NCI-H2227 treated with DMSO at 0.1 percent for 48 hours (cell line): ENCODE measurements around the gene CD164L2.
"Not testable (repeated sequence)": the region's sequence is repeated elsewhere in the genome, so short reads cannot be mapped to it uniquely, and the experiment has no call there.

Experiments
- DNase-seq: peaks from one replicate; lab custom pipeline; 2025; lab: John Stamatoyannopoulos, UW

Gene CD164L2

DNA sequence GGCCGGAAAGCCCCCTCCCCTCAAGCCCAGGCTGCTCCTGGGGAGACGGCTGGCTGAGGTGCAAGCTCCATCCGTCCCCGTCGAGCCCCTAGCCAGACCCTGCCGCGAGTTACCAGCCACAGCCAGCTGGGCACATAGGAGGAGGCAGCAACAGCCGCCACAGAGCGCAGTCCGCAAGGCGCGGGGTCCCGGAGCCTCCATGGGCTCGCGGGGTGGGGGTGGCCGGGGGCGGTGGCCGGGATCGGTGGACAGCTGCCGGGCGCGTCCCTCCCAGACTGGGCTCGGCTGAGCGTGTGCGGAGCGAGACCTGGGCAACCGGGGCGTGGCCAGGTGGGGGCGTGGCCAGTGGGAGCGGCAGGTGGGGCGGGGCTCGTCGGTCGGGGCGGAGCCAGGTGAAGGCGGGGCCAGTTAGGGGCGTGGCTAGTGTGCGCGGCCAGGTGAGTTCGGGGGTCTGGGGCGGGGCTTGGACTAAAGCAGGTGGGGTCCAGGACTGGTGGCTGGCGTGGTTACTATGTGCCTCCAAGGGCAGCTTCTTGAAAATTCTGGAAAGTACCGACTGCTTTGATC is at the start of gene CD164L2:
TSS of gene CD164L2 (minus strand) at position 295 of the 567 bp plus-strand sequence. CDS start at position 201, 94 bp downstream.
- no peak for DNase-seq

DNA sequence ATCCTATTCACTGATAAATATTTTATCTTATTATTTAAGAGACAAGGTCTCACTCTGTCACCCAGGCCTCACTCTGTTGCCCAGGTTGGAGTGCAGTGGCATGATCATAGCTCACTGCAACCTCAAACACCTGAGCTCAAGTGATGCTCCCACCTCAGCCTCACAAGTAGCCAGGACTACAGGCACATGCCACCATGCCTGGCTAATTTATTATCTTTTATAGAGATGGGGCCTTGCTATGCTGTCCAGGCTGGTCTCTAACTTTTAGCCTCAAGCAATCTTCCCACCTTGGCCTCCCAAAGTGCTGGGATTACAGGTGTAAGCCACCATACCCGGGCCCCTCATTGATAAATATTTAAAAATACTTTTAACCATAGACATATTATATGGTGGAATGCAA is 49.6 kb upstream of the CD164L2 start:
- DNase-seq = not testable (repeated sequence)

DNA sequence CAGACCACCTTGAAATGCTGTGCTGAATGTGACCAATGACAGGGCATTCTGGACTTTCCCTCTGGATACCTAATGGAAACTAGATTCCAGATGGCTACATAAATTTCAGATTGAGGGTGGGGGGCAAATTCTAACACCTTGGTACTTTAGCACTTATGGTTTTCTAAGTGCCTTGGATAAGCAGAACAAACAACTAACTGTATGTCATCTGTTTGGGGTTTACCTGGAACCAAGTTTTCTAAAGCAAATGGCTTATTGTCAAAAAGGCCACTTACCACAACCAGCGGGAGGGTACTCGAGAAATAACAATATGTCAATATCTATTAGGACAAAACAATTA is 48.4 kb upstream of the CD164L2 start:
- DNase-seq = no peak

DNA sequence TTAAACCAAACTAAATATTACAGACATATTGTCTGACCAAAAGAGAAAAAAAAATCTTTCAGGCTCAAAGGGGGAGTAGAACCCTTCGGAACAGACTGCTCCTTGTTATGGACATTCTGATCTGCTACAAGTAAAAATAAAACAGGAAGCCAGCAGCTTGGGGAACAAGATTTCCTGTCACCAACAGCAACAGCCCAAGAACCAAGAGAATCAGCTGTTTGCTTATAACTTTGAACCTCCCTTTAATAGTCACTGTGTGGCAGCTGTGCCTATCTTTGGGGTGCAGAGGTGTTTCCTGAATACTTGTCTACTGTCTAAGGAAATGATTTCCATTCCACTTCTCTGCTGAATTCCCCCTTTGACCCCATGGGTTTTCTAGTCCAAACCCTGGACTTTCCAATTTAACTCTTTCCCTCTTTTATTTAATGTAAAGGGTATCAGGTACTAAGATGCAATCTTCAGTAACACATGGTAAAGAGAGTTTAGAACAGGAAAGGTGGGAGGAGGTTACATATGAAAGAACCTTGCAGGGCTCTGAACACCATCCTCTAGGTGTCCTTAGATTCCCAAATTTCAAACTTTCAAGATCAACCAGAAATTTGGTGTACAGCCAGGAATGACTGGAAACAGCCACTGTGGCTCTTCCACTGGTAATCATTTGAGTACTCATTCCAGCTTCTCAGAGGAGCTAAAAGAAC is 47.9 kb upstream of the CD164L2 start:
- no peak for DNase-seq

DNA sequence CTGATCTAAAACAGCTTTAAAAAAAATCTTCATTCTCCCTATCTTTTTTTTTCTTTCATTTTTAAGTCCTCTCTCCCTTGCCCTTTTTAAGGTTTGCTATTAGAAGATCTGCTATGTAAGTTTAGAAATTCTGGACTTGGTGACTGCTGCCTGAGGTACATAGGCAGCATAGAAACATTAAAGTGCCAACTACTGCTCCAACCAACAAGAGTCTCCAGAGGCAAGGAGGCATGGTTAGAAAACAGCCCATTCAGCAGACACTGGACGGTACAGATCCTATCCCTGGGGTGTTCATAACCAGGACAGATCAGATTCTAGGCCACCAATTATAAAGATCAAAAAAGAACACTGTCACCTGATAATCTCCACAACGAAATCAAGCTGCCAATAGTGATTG is 45.9 kb upstream of the CD164L2 start:
- DNase-seq = no peak

DNA sequence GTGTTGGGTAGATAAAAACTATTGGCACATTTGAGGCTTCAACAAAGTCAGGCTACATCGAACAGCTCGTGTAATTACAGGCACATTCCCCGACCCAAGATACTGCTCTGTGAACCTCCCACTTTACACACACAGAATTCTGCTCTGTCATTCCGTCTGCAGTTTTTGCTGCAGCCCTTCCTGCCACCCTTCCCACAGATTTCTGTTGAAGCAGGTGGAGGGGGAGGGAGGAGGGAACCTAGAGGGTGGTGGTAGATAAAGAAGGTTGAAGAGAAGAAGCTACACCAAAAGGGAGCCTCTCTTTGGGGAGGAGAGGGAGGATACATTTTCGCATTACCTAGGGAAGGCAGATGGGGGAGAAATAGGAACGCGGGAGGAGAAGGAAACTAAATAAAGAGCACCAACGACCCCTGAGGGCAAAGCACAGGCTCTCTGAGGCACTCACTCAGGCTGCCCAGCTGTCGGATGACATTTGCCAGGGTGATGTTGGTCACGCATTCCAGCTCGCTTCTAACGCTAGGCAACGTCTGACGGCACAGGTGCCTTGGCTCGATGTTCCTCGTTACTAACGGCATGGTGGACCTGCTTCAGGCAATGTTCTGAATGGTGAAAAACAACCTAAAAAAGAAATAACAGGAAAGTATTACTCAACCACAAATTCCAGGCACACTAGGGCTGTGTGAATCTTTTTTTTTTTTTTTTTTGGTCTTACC is 45.3 kb upstream of the CD164L2 start:
- peak; percentile 22 for DNase-seq

DNA sequence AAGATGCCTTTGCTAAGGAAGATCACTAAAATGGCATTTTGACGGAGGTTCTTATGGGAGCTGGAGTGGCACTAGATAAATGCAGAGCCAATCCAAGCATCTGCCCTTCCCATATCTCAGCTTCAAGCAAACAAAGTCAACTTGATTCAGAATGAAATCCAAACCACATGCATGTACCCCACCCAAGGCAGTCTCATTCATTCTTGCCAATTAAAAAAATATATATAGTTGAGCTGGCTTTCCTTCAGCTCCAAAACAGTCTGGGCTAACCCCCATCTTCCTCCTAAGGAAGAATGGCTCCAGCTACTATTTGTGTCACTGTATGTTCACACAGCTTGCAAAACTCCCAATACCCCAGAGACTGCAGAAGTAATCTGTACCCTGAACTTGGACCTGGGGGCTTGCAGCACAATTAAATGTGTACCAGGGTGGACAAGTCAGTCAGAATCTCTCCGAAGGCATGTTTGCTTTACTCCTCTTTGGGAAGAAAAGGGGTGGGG is 44.7 kb upstream of the CD164L2 start:
- no peak for DNase-seq

DNA sequence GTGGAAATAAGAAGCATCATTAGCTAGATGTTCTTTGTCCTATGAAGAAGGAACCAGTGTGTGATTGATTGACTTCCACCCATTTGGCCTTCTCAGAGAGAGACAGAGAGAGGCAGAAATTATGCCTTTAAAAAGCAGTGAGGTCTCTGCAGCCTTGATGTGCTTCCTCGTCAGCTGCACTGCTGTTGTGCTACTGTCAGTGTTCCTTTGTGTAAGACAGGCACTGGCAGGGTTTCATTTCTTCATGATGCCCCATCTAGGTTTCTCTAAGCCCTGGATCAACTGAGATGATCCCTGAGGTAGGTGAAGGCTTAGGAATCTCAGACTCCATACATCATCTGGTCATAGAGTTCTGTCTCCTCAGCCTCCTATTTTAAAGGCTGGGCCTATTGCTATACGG is 44.2 kb upstream of the CD164L2 start:
- no peak for DNase-seq

DNA sequence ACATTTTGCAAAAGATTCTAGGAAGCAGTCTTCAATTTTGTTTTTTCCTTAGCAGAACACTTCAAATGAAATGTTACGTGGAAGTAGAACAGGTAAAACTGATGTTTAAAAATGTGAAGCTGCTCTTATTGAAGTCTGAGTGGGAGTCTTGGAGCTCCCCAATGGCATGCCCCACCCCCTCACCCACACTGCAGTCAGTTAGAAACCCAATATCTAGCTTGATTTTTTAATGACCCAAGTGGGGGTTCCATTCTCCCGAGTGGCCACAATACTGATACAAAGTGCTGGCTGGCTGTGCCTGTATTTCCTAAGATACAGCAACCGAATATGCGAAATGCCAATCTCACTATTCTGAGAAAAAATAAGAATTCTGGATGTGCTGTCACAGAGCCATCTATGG is 40.6 kb upstream of the CD164L2 start:
- DNase-seq = no peak

DNA sequence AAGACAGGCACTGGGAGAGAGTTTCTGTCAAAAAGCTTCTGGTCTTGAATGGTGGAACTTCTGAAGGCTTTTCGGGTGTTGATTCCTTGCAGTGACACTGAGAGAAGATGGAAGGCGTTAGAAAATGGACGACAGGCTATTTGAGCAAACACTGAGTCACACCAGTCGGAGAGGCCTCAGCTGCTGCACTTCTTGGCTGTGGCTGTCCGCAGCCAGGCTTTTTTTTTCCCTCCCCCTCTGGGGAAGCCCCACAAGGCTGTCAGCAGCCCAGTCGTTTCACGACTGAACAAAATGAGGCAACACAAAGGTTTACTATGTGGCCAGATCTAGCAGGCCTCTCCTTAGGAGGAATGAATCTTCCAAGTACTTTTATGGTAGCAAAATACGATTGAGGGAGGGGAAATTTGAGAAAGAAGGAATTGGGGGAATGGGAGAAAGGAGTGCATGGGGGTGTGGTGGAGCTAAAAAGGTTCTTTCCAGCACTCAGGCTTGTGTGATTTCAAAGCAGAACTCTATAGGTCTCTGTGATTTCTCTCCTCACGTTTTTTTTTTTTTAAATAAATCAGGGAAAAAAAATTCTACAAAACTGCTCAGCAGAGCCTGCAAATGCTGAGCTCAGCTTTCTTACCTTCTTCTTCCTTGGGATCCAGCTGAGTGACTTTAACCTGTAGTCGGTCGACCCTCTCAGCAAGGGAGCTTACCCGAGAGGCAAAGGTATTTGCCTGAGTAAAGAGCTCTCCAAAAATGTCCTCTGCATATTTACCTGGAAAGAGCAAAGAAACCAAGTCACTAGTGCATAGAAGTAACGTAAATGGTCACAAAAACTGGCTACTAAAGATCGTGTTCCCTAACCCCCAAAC is 35.4 kb upstream of the CD164L2 start:
- DNase-seq = no peak

DNA sequence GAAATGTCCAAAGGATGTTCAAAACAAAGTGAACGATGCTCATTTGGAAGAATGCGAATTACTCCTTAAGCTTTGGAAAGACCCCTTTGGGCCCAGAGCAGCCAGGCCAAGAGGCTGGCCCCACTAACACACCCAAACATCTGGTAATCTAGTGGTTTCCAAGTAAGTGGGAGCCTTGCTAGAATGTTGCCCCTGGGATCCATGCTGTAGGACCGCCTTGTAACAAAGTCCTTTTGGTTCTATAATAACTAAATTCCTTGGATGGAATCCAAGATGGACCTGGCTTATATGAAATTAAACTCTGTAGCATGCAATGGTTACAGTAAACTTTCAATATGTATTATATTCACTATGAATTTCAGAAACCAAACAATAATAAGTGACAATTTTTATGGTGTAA is 34.6 kb upstream of the CD164L2 start:
- no peak for DNase-seq

DNA sequence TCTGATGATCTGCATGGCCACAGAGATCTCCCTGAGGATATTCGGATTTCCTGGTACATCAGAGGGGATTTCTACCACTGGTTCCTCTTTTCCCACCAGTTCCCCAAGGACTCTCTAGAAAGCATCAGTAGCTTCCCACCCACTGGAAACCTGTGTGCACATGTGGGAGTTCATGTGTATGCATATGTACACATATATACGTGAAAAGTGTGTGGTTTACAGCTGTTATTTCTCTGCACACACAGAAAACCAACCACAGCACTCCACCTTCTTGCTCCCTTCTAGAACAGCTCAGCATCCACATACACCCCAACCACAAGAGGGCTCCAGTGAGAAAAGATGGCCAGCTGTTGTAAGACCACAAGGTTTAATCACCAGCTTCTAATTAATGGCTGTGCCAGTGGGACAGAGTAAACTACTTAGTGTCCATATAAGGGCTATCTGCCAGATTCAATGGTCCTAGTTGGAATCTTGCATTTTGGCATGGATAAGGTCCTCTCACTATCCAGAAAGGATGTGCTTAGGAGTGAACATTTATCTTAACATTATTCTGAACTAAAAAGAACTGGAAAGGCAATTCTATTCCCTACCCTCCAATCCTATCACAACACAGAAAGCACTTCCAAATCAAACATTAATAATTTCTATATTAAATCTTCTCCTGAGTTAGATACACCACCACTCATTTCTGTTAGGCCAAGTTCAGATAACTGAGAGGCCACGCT is 33.4 kb upstream of the CD164L2 start:
- peak; percentile 49 for DNase-seq

DNA sequence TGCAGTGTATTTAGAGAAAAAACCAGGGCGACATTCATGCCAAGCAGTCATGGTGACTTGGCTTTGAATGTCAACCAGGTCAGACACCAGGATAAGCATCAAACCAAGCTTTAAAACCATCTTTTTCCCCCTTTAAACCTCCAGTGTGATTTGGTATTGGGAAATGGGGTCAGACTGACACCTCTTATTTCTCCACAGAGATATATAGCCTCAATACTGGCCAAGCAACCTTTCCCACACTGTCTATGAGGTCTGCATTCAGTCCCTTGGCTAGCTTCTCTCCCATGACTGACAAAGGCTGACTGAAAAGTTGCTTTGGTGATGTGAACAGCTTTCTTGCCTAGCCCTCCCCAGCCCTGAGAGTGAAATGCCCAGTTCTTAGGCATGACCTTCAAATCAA is 31.0 kb upstream of the CD164L2 start:
- DNase-seq = no peak

DNA sequence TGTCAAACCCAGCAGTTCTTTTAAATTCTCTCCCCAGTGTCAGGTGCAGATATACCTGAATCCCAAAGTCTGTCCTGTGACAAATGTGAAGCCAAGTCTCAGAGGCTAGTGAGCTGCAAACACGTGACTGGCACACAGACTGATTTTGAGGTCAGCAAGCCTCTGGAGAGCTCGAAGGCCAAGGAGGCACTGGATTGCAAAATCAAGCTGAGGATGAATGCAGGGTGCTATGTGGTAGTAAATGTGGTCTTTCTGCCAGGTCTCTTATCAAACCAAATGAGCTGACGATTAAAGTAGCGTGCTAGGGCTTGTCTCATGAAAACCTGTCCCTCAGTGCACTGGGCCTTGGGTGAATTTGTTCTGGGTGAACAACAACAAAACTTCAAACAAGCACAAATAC is 29.9 kb upstream of the CD164L2 start:
- DNase-seq = no peak

DNA sequence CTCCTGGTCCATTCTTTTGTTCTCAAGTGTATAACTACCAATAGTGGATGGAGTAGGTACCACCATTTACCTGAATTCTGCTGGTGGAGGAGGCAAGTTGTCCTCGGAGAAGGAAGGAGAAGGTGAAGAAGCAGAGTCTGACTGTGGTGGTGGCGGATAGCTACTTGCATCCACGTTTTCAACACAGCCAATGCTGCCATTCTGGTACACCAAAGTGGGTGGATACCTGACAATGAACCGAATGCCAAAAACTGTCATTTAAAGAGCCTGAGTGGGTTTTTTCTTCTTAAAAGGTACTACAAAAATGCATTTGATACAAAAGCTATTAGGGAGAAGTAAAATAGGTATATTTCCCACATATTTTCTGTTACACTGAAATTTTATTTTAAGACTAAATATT is 29.4 kb upstream of the CD164L2 start:
- no peak for DNase-seq

DNA sequence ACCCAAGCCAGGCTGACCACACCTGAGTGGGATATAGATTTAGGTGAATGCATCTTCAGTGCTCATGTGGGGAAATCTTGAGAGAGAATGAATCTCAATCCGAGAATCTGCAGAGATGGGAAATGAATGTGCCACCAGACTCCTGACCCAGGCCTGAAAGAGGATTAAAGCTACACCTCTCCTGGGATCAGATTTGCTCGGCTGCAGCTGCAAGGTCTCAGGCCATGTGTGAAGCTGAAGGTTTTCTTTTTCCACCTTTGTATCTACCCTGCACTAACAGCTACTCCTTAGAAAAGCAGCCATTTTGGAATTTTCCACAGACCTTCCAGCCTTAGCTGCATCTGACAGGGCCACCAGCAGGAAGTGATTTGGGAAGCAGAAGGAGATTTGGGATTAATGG is 27.6 kb upstream of the CD164L2 start:
- DNase-seq = no peak

DNA sequence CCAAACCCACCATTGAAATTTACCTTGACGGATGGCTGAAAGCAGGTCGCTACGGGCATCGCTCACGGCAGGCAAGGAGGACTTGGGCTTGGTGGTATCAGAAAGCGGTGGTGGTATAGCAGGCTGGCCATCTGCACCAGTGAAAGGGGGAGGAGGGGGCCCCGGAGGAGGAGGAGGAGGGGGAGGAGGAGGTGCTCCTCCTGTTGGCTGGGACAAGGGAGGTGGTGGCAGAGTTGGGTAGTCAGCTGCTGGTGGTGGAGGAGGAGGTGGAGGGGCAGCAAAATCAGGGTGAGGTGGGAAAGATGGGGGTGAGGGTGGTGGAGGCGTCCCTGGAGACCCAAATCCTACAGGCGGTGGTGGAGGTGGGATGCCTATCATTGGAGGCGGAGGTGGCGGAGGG is 26.5 kb upstream of the CD164L2 start:
- no peak for DNase-seq

DNA sequence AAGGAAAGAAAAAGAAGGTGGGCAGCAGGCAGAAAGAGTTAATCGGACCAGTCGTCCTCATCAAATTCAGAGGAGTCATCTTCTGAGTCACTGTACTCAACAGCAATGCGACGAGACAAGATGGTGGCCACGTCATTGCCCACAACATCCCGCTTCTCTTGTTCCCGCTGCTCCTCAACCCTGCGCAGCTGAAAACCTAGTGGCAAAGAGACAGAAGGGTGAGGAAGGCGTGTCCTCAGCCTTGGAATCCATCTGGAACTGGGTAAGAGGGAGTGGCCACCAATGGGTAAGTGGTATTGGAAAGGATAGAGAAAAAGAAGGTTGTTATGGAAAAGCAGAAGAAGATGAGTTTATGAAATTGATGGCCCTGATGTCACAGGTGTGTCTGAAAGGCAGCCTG is 25.0 kb upstream of the CD164L2 start:
- DNase-seq = no peak

DNA sequence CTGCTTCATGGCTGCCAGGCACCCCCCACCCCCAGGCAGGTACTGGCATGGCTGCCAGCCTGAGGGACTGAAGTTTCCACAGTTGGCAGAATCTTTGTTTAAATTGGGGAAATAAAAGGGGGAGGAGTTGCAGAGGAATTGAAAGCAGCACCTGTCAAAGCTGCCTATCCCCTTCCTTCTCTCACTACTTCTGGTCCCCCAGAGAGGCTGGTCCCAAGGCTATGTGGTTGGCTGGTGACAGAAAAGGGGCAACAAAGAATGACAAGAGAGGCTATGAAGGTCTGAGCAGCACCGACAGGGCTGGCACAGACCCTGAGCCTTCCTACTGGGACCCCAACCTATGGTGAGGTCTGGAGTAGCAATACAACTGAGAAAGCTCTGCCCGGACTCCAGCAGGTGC is 23.7 kb upstream of the CD164L2 start:
- DNase-seq = not testable (repeated sequence)

DNA sequence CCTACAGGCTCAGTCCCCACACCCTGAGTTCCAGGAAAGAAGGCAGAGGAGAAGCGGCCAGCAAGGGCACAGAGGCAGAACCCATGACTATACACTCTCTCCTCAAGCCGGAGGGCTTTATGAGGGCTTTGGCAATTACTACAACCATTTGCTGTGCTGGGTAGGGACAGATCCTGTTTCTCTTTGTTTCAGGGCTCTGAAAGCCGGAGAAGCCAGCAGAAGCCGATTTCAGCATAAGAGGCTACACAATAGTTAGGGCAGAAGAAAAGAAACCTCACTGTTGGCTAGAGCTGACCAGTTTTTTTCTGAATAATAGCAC is 23.2 kb upstream of the CD164L2 start:
- DNase-seq = no peak

DNA sequence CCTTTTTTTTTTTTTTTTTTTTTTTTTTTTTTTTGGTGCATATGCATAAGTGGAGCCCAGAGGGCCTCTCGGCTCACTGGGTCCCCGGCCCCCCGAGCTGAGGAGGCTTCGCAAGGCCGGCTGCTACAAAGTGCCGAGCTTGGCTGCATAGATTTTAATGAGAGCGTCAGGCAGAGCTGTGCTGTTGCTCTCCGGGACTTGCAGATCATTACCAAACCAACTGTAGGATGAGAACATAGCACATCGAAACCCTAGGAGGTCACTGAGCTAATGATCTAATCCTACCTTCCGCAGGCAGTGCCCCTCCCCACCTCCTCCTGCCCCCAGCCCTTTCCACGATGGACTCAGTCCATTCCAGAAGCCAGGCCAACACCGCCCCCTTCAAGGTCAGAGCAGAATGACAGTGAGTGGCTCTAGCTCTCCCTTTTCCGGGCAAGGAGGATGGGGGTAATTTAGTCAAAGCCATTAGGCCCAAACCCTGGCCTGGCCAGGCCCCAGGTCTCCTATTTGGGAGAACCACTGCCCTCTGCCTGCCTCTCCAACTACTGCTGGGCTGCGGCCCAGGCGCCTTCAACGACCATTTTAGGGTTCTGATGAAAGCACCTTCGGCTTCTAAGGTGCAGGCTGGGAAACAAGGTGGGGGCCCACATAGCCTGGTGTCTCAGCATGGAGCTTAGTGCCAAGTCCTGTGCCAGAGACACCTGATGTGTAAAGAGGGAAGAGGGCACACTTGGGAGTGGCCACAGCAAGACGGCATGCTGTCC is 22.6 kb upstream of the CD164L2 start:
- DNase-seq = peak; percentile 14
